Effector memory CD4-positive, alpha-beta T cell (primary cell): ENCODE measurements around the gene RANBP6.

Experiments
- DNase-seq, 3 donors: peaks; one replicate each; pipeline ENCODE4 v3.0.0-alpha.2; 2020
- H3K27ac ChIP-seq: 2 replicates; pipeline ENCODE4 v1.7.0; 2013; ENCODE audit warnings: mild to moderate bottlenecking, low read length, moderate library complexity; ENCODE audit not compliant: insufficient read depth, poor library complexity, severe bottlenecking
- H3K27me3 ChIP-seq: replicated peaks from 2 replicates; pipeline ENCODE4 v1.7.0; 2013; ENCODE audit warnings: mild to moderate bottlenecking, low read length; ENCODE audit not compliant: insufficient read depth, control insufficient read depth, poor library complexity, severe bottlenecking
- H3K36me3 ChIP-seq: 2 replicates; pipeline ENCODE4 v1.7.0; 2013; ENCODE audit warnings: mild to moderate bottlenecking, low read length, moderate library complexity; ENCODE audit not compliant: control insufficient read depth, insufficient read depth
- H3K4me1 ChIP-seq: 2 replicates; pipeline ENCODE4 v1.7.0; 2013; ENCODE audit warnings: low read length, mild to moderate bottlenecking; ENCODE audit not compliant: control insufficient read depth, insufficient read depth, poor library complexity, severe bottlenecking
- H3K4me3 ChIP-seq: 2 replicates; pipeline ENCODE4 v1.7.0; 2013; ENCODE audit warnings: low read length, low read depth, mild to moderate bottlenecking; ENCODE audit not compliant: insufficient read depth, poor library complexity, severe bottlenecking
- H3K9me3 ChIP-seq: 2 replicates; pipeline ENCODE4 v1.7.0; 2013; ENCODE audit warnings: mild to moderate bottlenecking, low read length, moderate library complexity; ENCODE audit not compliant: control insufficient read depth

The RANBP6 gene

GRCh38 chr9:5976674-5977397 lies 38.6 kb downstream of the RANBP6 start:
- Histone ChIP-seq H3K27ac (no peak overlapping the region), H3K36me3 (peaks cover 7% of the 10 kb centered on the region), H3K9me3 (no peaks in the 10 kb centered on the region), H3K4me1 (no peaks in the 10 kb centered on the region), H3K27me3 (no peaks in the 10 kb centered on the region), H3K4me3 (no peak overlapping the region)
- DNase-seq = no peak

GRCh38 chr9:5971740-5972139 lies 43.7 kb downstream of the RANBP6 start:
- no peaks in the 10 kb centered on the region for H3K4me1 ChIP-seq
- DNase-seq = no peak
- peaks cover 24% of the 10 kb centered on the region for H3K36me3 ChIP-seq
- no peaks in the 10 kb centered on the region for H3K9me3 ChIP-seq
- no peaks in the 10 kb centered on the region for H3K27me3 ChIP-seq
- H3K27ac ChIP-seq = no peak overlapping the region
- no peak overlapping the region for H3K4me3 ChIP-seq
